Lung (tissue), 12 donors: Measurements from ENCODE around the gene MTA1. TPM values are rescaled to one million over a fixed set of nuclear protein-coding genes. Genes with fewer than 3 reads are reported as not detected.

Source experiments
- ATAC-seq: fragments of 200-7000 bp; cut with Tn5 transposase; one replicate; pipeline ENCODE4 v1.9.1; 2020; ENCODE audit warnings: moderate number of reproducible peaks; ENCODE audit not compliant: insufficient read depth, low FRiP score
- DNase-seq, 3 donors: peaks; one replicate each; pipeline ENCODE4 v3.0.0-alpha.2; 2013 to 2017
- H3K27ac ChIP-seq, 2 donors: one replicate each; pipeline ENCODE4 v1.5.1; 2013; ENCODE audit warnings: mild to moderate bottlenecking in 2 of 2, moderate library complexity in 2 of 2, control low read depth in 1 of 2, inconsistent platforms in 1 of 2, low read depth in 1 of 2, low read length in 1 of 2
- H3K27me3 ChIP-seq, 3 donors: one replicate each; pipeline ENCODE4 v1.5.1; 2013; ENCODE audit warnings: low read length in 2 of 3; ENCODE audit not compliant: control insufficient read depth in 3 of 3, insufficient read depth in 3 of 3
- H3K36me3 ChIP-seq, 4 donors: one replicate each; pipeline ENCODE4 v1.5.1; 2013; ENCODE audit warnings: low read length in 4 of 4, mild to moderate bottlenecking in 1 of 4, moderate library complexity in 1 of 4; ENCODE audit not compliant: control insufficient read depth in 4 of 4, insufficient read depth in 4 of 4
- H3K4me1 ChIP-seq, 5 donors: one replicate each; pipeline ENCODE4 v1.5.1; 2013; ENCODE audit warnings: low read length in 5 of 5, mild to moderate bottlenecking in 2 of 5, moderate library complexity in 1 of 5; ENCODE audit not compliant: control insufficient read depth in 5 of 5, insufficient read depth in 5 of 5
- H3K4me3 ChIP-seq: one replicate; pipeline ENCODE4 v1.5.1; 2013; ENCODE audit warnings: mild to moderate bottlenecking, control low read depth, moderate library complexity
- H3K9ac ChIP-seq, 2 donors: one replicate each; pipeline ENCODE4 v1.5.1; 2013; ENCODE audit warnings: low read length in 2 of 2, control low read depth in 1 of 2; ENCODE audit not compliant: insufficient read depth in 1 of 2
- H3K9me3 ChIP-seq, 4 donors: one replicate each; pipeline ENCODE4 v1.5.1; 2013; ENCODE audit warnings: low read length in 3 of 4, mild to moderate bottlenecking in 1 of 4, moderate library complexity in 1 of 4; ENCODE audit not compliant: control insufficient read depth in 4 of 4, insufficient read depth in 3 of 4
- CTCF ChIP-seq: IDR thresholded peaks from 2 replicates; pipeline ENCODE4 v1.5.1; 2012; ENCODE audit warnings: mild to moderate bottlenecking; ENCODE audit errors: control extremely low read depth, extremely low read depth
- WGBS, 2 donors: extraction: QIAGEN DNeasy Blood & Tissue Kit; methylation state at CpG; one replicate each; pipeline ENCODE4 v1.1.7; 2013; 5-methylcytosine and 5-hydroxymethylcytosine counted together
- polyA plus RNA-seq, 2 donors: library from polyadenylated mRNA; stranded (reverse); fragments of 200-250 nt; gene quantifications; one replicate each; pipeline ENCODE4 v1.2.1, GENCODE V29; 2013
- total RNA-seq, 2 donors: library from RNA; depleted of rRNA in 1 of 2; stranded (reverse); fragments of >200 nt in 1 of 2; gene quantifications; one replicate each; pipeline ENCODE4 v1.2.1, GENCODE V29; 2014 to 2021
- donor health status: control.
- donor health status: control.
- donor health status: Bipolar disorder and iron deficiency.
- donor health status: healthy.
- donor health status: DM: yes; HTN: yes; CAD: no.

The MTA1 gene
- total and polyA plus RNA-seq, 4 donors, result 40.2 to 113 (median 63.6) TPM

- Histone ChIP-seq H3K27ac (no peak overlapping the region), H3K27me3 (no peaks in the 10 kb centered on the region), H3K36me3 (peaks cover 3 to 41% (median 11%) of the 10 kb centered on the region in 4 donors), H3K4me3 (no peak overlapping the region), H3K9ac (no peak overlapping the region), H3K4me1 (no peaks in the 10 kb centered on the region), H3K9me3 (no peaks in the 10 kb centered on the region)
- no peak for TF ChIP-seq CTCF
- DNase-seq (no peak), ATAC-seq (no peak)
- 86% methylated on average over 24 to 25 of the region's 25 CpGs for WGBS, 2 donors
Measured at GRCh38 chr14:105388110-105388951, 31.3 kb upstream of the MTA1 start.

- peaks cover 2 to 38% (median 7%) of the 10 kb centered on the region in 4 donors for H3K36me3 ChIP-seq
- DNase-seq (no peak), ATAC-seq (no peak)
- H3K4me3 ChIP-seq, result no peak overlapping the region
- no peaks in the 10 kb centered on the region for H3K27me3 ChIP-seq
- H3K27ac ChIP-seq, result no peak overlapping the region
- H3K9me3 ChIP-seq, result no peaks in the 10 kb centered on the region
- H3K4me1 ChIP-seq, result no peaks in the 10 kb centered on the region
- H3K9ac ChIP-seq, result peak overlapping the region in 1 of 2 donors; percentile 5
- 88% methylated on average over 16 of the region's 16 CpGs for WGBS, 2 donors
- TF ChIP-seq CTCF, result no peak
Measured at GRCh38 chr14:105388976-105389375, 30.7 kb upstream of the MTA1 start.

- no peak overlapping the region for H3K4me3 ChIP-seq
- no peak for TF ChIP-seq CTCF
- H3K27me3 ChIP-seq, result no peaks in the 10 kb centered on the region
- peaks cover 0 to 37% (median 4%) of the 10 kb centered on the region in 4 donors for H3K36me3 ChIP-seq
- ATAC-seq, result no peak
- no peaks in the 10 kb centered on the region for H3K4me1 ChIP-seq
- WGBS, 2 donors, result 65% methylated on average over 12 of the region's 12 CpGs
- no peaks in the 10 kb centered on the region for H3K9me3 ChIP-seq
- peak overlapping the region in 1 of 2 donors; percentile 11 for H3K27ac ChIP-seq
- H3K9ac ChIP-seq, result no peak overlapping the region
- DNase-seq, result no peak
Measured at GRCh38 chr14:105389534-105389933, 30.1 kb upstream of the MTA1 start.
